ENCODE measurements around the gene NKD1. TPM values are rescaled to one million over a fixed set of nuclear protein-coding genes. Genes with fewer than 3 reads are reported as not detected.

The NKD1 gene
- total RNA-seq, 1 experiment from 2014 or later = 0.74 TPM

DNA sequence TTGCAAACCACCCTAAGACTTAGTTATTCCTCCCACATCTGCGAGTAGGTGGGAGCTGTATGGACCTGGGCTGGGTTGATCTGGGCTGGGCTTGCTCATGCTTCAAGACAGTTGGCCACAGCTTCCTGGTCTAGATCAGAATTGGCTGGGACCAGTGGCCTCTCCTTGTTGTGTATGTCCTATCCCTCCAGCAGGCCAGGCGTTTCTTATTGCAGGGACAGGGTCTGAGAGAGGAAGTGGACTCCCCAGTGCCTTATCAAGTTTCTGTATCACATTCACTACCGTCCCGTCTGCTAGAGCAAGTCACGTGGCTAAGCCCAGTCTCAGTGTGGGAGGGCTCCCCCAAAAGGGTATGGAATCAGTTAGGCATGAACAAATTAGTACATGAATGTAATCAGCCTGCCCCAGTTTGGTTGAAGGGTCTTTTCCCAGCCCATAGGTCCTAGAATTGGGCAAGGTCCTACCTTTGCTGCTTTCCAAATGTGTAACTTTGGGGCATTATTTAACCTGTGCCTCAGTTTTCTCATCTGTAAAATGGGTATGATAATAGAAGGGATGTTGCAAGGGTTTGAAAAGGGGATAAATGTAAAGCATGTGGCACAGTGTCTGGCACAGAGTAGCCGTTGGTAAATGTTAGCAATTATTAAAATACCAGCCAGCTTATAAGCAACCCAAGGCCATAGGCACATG lies 36.0 kb downstream of the NKD1 start:
- DNase-seq (ENCODE audit: low read depth, low spot score) = no peak
- in situ Hi-C loops (cut with HindIII; ENCODE audit: low pct_unique_long_range_greater_than_20kb, low sequenced_read_pairs) = no loop called here

GRCh38 chr16:50585331-50585776 lies 37.2 kb downstream of the NKD1 start:
- no peak for DNase-seq (ENCODE audit: low read depth, low spot score)
- in situ Hi-C loops (cut with HindIII; ENCODE audit: low pct_unique_long_range_greater_than_20kb, low sequenced_read_pairs) = no loop called here

GRCh38 chr16:50587543-50587942 lies 39.3 kb downstream of the NKD1 start:
- no peak for DNase-seq (ENCODE audit: low read depth, low spot score)
- in situ Hi-C loops (cut with HindIII; ENCODE audit: low pct_unique_long_range_greater_than_20kb, low sequenced_read_pairs) = no loop called here

DNA sequence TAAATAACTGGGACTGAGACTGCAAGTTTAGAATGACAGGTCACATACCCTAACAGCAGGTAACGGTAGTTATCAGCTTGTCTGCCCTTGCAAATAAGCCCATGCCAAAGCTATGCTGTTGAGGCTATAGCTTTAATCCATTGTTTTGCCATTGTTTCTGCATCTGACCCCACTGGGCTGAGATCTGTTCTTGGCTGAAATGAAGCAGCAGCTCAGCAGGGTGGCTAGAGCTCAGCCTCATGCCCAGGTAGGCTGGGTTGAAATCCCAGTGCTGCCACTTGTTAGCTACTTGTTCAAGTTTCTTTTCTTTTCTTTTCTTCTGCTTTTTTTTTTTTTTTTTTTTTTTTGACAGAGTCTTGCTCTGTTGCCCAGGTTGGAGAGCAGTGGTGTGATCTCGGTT lies 40.1 kb downstream of the NKD1 start:
- no peak for DNase-seq (ENCODE audit: low read depth, low spot score)
- in situ Hi-C loops (cut with HindIII; ENCODE audit: low pct_unique_long_range_greater_than_20kb, low sequenced_read_pairs) = no loop called here

- in situ Hi-C loops (cut with HindIII; ENCODE audit: low pct_unique_long_range_greater_than_20kb, low sequenced_read_pairs) = no loop called here
- no peak for DNase-seq (ENCODE audit: low read depth, low spot score)
These were observed 43.0 kb downstream of the NKD1 start for GRCh38 chr16:50591209-50591608.

GRCh38 chr16:50591800-50592771 lies 43.9 kb downstream of the NKD1 start:
- in situ Hi-C loops (cut with HindIII; ENCODE audit: low pct_unique_long_range_greater_than_20kb, low sequenced_read_pairs) = no loop called here
- no peak for DNase-seq (ENCODE audit: low read depth, low spot score)

DNA sequence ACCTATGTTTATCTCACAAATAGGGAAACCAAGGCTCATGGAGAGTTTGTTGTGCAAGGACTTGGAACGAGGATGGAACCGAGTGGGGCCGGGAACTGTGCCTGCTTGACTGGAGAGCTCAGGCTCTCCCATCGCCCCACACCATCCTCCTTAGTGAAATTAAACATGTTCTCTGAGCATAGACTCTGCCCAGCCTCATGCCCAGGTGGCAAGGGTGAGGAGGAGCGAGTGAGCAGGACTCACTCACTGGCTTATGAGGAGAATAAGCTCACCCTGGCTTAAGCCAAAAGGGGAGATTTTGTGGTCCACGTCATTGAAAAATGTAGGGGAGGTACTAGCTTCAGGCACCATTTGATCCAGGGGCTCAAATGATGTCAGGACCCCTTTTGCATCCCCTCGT lies 44.8 kb downstream of the NKD1 start:
- no peak for DNase-seq (ENCODE audit: low read depth, low spot score)
- in situ Hi-C loops (cut with HindIII; ENCODE audit: low pct_unique_long_range_greater_than_20kb, low sequenced_read_pairs) = no loop called here

GRCh38 chr16:50593410-50594150 lies 45.4 kb downstream of the NKD1 start:
- DNase-seq (ENCODE audit: low read depth, low spot score) = peak; percentile 24
- in situ Hi-C loops (cut with HindIII; ENCODE audit: low pct_unique_long_range_greater_than_20kb, low sequenced_read_pairs) = no loop called here

DNA sequence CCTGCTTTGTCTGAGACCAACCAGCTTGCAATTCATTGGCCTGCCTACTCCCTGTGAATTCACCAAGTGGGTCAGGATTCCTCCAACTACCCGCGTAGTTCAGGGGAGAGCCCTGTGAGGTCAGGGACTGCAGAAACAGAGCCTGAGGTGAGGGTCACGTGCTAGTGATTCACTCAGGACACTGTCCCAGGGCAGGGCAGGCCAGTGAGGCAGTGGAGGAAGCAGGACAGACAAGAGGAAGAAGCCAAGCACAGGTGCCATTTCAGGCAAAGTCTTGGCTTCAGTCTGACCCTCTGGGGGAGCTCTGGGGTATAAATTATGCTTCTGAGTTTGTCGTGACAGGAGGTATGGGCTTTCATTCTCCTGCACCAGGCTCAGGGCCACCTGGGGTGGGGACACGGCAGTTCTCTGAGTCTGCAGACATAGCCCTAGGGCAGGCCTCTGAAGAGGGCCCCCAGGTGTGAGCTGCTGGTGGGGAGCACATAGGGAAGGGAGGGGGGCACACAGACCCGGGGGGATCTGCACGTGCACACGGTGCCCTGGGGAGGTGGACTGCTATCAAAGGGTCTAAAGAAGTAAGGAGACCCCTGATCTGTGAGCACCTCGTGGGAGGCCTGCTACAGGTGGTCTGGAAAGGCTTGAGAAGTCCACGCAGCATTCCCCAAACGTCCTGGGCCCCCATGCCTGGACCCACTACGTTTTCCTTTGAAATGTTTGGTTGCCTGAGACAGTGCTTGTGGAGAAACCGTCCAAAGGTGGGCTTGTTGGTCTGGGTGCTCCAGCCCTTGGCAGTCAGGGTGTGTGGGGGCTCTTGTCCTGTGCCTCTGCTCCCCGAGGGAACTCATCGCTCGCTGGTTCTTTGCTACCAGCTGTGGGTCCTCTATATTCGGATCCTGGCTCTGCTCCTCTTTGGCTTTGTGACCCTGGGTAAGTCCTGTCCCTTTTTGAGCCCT lies 46.4 kb downstream of the NKD1 start:
- no peak for DNase-seq (ENCODE audit: low read depth, low spot score)
- in situ Hi-C loops (cut with HindIII; ENCODE audit: low pct_unique_long_range_greater_than_20kb, low sequenced_read_pairs) = no loop called here

DNA sequence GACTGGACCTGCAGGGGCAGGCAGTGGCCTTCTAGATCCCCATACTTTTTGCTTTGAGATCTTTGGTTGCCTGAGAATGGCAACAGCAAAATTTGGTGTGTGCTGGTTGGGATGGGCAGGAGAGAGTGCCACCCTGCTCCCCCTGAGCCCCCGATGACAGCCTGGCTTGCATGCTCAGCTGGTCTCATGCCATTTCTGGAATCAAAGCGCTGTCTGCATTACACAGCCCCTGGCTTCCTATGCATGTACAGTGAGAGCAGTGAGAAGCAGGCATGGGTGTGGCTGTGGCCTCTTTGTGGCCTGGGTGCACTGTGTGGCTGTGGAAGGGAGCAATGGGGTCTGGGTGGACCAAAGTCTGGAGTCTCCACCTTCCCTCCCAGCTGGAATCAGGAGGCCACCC lies 47.7 kb downstream of the NKD1 start:
- no peak for DNase-seq (ENCODE audit: low read depth, low spot score)
- in situ Hi-C loops (cut with HindIII; ENCODE audit: low pct_unique_long_range_greater_than_20kb, low sequenced_read_pairs) = no loop called here

- in situ Hi-C loops (cut with HindIII; ENCODE audit: low pct_unique_long_range_greater_than_20kb, low sequenced_read_pairs) = no loop called here
- no peak for DNase-seq (ENCODE audit: low read depth, low spot score)
These were observed 48.7 kb downstream of the NKD1 start for GRCh38 chr16:50596762-50597450.

DNA sequence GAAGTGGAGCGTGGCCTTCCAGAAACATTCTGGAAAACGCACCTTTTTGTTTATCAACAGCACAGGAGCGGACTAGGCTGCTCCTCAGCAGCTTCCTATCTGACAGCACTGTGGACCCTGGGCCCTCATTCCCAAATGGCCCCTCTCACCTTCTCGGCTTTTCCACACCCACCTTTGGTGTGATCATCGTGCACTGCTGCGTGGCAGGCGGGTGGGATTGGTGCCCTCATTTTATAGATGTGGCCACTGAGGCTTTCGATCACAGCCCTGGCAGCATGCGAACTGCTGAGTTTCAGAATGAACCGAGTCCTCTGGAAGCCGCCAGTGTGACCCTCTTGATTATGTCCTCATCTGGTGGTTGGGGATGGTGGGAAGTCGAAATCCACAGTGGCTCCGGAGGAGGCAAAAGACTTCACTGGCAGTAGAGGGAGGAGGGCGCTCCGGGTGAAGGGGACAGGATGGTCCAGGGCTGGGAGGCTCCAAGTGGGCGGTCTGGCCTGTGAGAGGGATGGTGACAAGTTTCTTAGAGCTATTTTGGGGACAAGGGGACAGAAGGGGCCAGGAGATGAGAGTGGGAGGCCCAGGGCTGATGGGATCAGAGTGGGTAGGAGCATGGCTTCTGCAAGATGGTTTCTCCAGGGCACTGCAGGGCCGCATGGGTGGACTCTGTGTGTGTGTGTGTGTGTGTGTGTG lies 49.5 kb downstream of the NKD1 start:
- no peak for DNase-seq (ENCODE audit: low read depth, low spot score)
- in situ Hi-C loops (cut with HindIII; ENCODE audit: low pct_unique_long_range_greater_than_20kb, low sequenced_read_pairs) = no loop called here

DNA sequence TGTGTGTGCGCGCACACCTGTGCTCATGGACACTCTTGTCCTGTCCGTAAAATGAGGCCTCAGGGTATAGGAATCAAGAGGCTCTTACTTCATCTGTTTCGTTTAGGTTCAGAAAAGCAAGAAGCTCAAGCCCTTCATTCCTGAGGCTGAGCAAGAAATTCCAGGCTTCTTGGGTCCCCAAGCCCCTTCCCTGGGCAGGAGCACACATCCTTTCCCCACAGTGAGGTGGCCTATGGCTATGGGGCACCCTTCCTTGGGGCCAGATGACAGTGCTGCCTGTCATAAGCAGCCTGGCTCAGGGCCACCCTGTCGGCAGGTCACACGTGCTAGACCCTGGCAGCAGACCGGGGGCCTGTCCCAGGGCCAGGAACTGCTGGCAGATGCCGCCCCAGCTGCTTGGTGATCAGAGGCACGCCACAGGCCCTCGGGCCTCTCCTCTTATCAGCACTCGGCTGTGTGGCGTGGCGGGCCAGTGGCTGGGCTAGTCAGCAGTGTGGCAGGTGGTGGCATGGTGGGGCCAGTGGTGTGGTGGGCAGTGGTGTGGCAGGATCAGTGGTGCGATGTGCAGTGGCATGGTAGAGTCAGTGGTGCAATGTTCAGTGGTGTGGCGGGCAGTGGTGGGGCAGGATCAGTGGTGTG lies 50.2 kb downstream of the NKD1 start:
- no peak for DNase-seq (ENCODE audit: low read depth, low spot score)
- in situ Hi-C loops (cut with HindIII; ENCODE audit: low pct_unique_long_range_greater_than_20kb, low sequenced_read_pairs) = no loop called here

DNA sequence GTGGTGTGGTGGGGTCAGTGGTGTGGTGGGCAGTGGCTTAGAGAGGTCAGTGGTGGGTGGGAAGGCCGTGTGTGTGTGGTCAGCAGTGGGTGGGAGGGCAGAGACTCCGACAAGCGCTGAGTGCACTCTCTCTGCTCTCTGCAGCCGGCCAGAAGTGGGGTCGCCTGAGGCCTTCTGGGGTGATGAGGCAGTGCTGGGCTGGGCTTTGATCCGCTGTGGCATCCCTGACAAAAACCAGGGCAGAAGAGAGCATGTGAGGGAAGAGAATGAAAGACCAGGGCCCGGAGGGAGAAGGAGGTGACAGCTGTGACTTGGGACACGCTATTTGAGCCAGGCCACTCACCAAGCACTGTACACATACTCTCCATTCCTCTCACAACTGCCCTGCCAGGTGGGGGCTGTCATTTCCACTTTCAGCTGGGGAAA lies 50.8 kb downstream of the NKD1 start:
- in situ Hi-C loops (cut with HindIII; ENCODE audit: low pct_unique_long_range_greater_than_20kb, low sequenced_read_pairs) = no loop called here
- DNase-seq (ENCODE audit: low read depth, low spot score) = no peak

DNA sequence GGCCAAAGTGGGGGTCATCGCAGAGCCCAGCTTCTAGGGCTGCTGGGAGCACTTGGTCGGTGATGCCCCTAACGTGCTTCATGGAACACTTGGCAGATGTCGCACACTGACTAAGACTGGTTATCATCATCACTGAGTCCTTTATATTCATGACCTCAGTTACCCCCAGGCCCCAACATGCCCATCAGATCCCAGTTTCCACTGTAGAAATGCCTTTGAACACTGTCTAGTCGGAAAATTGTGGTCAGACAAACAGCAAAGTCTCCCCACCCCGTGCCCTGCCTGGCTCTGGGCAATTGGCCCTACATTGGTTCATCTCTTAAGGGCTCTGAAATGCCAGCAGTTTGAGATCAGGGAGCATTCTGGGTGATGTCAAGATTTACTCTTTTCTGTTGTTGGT lies 51.3 kb downstream of the NKD1 start:
- in situ Hi-C loops (cut with HindIII; ENCODE audit: low pct_unique_long_range_greater_than_20kb, low sequenced_read_pairs) = no loop called here
- no peak for DNase-seq (ENCODE audit: low read depth, low spot score)

All from SK-MEL-5 (cell line).